ENCODE results near the gene PHLDB2.
"Not testable (repeated sequence)": the region's sequence is repeated elsewhere in the genome, so short reads cannot be mapped to it uniquely, and the experiment has no call there.

The PHLDB2 gene

GRCh38 chr3:111859061-111859973, at the start of gene PHLDB2:
Gene PHLDB2, plus strand, starts transcription at chr3:111859265. Its CDS starts 24,813 bp downstream, at chr3:111884078.
- DNase-seq, result peak; percentile 59

- peak; percentile 85 for DNase-seq
Observed at GRCh38 chr3:111810909-111811308, 48.2 kb upstream of the PHLDB2 start.

GRCh38 chr3:111811811-111812210, 47.3 kb upstream of the PHLDB2 start:
- DNase-seq, result no peak

- no peak for DNase-seq
Observed at GRCh38 chr3:111812701-111813100, 46.4 kb upstream of the PHLDB2 start.

GRCh38 chr3:111813441-111813840, 45.6 kb upstream of the PHLDB2 start:
- no peak for DNase-seq

GRCh38 chr3:111813979-111814378, 45.1 kb upstream of the PHLDB2 start:
- no peak for DNase-seq

GRCh38 chr3:111816771-111817170, 42.3 kb upstream of the PHLDB2 start:
- DNase-seq, result not testable (repeated sequence)

- no peak for DNase-seq
Observed at GRCh38 chr3:111819927-111820326, 39.1 kb upstream of the PHLDB2 start.

GRCh38 chr3:111820651-111821050, 38.4 kb upstream of the PHLDB2 start:
- no peak for DNase-seq

- DNase-seq, result no peak
Observed at GRCh38 chr3:111821891-111822290, 37.2 kb upstream of the PHLDB2 start.

- no peak for DNase-seq
Observed at GRCh38 chr3:111822804-111823203, 36.3 kb upstream of the PHLDB2 start.

- DNase-seq, result no peak
Observed at GRCh38 chr3:111823341-111823855, 35.7 kb upstream of the PHLDB2 start.

GRCh38 chr3:111824351-111824750, 34.7 kb upstream of the PHLDB2 start:
- no peak for DNase-seq

- no peak for DNase-seq
Observed at GRCh38 chr3:111827871-111828270, 31.2 kb upstream of the PHLDB2 start.

- DNase-seq, result no peak
Observed at GRCh38 chr3:111828530-111828929, 30.5 kb upstream of the PHLDB2 start.

GRCh38 chr3:111829023-111829422, 30.0 kb upstream of the PHLDB2 start:
- no peak for DNase-seq

GRCh38 chr3:111831840-111832239, 27.2 kb upstream of the PHLDB2 start:
- DNase-seq, result no peak

- peak; percentile 28 for DNase-seq
Observed at GRCh38 chr3:111837112-111837511, 22.0 kb upstream of the PHLDB2 start.

- DNase-seq, result no peak
Observed at GRCh38 chr3:111838133-111838532, 20.9 kb upstream of the PHLDB2 start.

GRCh38 chr3:111846039-111846438, 13.0 kb upstream of the PHLDB2 start:
- peak; percentile 53 for DNase-seq

- peak; percentile 84 for DNase-seq
Observed at GRCh38 chr3:111846717-111847116, 12.3 kb upstream of the PHLDB2 start.

- DNase-seq, result no peak
Observed at GRCh38 chr3:111848283-111848682, 10.8 kb upstream of the PHLDB2 start.

GRCh38 chr3:111848778-111849177, 10.3 kb upstream of the PHLDB2 start:
- DNase-seq, result no peak

- peak; percentile 70 for DNase-seq
Observed at GRCh38 chr3:111850537-111850936, 8.5 kb upstream of the PHLDB2 start.
